Neutrophil (primary cell): ENCODE measurements around the gene DLX2.

Experiments used
- H3K27ac ChIP-seq: fragments of 200-600 bp; sonication (generic); 2 replicates; pipeline ENCODE4 v1.5.1; 2016; ENCODE audit warnings: mild to moderate bottlenecking, moderate library complexity
- H3K27me3 ChIP-seq: fragments of 200-600 bp; sonication (generic); 2 replicates; pipeline ENCODE4 v1.6.0; 2016; ENCODE audit warnings: mild to moderate bottlenecking
- H3K36me3 ChIP-seq: fragments of 200-600 bp; sonication (generic); 2 replicates; pipeline ENCODE4 v1.5.1; 2017
- H3K4me1 ChIP-seq, 2 experiments: fragments of 200-600 bp in 1 of 2; sonication (generic) in 1 of 2; 1 replicate in 1 of 2; 2 replicates in 1 of 2; pipeline versions ENCODE4 v1.5.1 to v1.6.1; 2013 to 2016; ENCODE audit warnings: low read depth in 1 of 2, low read length in 1 of 2, mild to moderate bottlenecking in 1 of 2, moderate library complexity in 1 of 2; ENCODE audit not compliant: control insufficient read depth in 1 of 2, insufficient read depth in 1 of 2
- H3K4me3 ChIP-seq, 2 experiments: fragments of 200-600 bp in 1 of 2; sonication (generic) in 1 of 2; 1 replicate in 1 of 2; 2 replicates in 1 of 2; pipeline ENCODE4 v1.5.1; 2013 to 2016; ENCODE audit warnings: low read depth in 1 of 2, low read length in 1 of 2, mild to moderate bottlenecking in 1 of 2, moderate library complexity in 1 of 2
- H3K9me3 ChIP-seq: fragments of 200-600 bp; sonication (generic); 2 replicates; pipeline ENCODE4 v1.5.1; 2016
- CTCF ChIP-seq: fragments of 200-600 bp; sonication (generic); IDR thresholded peaks from 2 replicates; pipeline ENCODE4 v1.5.1; 2016; ENCODE audit warnings: antibody characterized with exemption

DLX2 gene

GRCh38 chr2:172053486-172053885 lies 49.2 kb downstream of the DLX2 start:
- no peaks in the 10 kb centered on the region for H3K27me3 ChIP-seq
- no peaks in the 10 kb centered on the region for H3K4me1 ChIP-seq
- TF ChIP-seq CTCF = no peak
- no peaks in the 10 kb centered on the region for H3K36me3 ChIP-seq
- no peaks in the 10 kb centered on the region for H3K9me3 ChIP-seq
- no peak overlapping the region for H3K27ac ChIP-seq
- no peak overlapping the region for H3K4me3 ChIP-seq

GRCh38 chr2:172052000-172052983 lies 50.4 kb downstream of the DLX2 start:
- no peaks in the 10 kb centered on the region for H3K4me1 ChIP-seq
- H3K36me3 ChIP-seq = no peaks in the 10 kb centered on the region
- no peaks in the 10 kb centered on the region for H3K9me3 ChIP-seq
- TF ChIP-seq CTCF = no peak
- no peak overlapping the region for H3K27ac ChIP-seq
- no peaks in the 10 kb centered on the region for H3K27me3 ChIP-seq
- no peak overlapping the region for H3K4me3 ChIP-seq

GRCh38 chr2:172050479-172051125 lies 52.1 kb downstream of the DLX2 start:
- Histone ChIP-seq H3K9me3 (no peaks in the 10 kb centered on the region), H3K27me3 (no peaks in the 10 kb centered on the region), H3K4me3 (no peak overlapping the region), H3K36me3 (no peaks in the 10 kb centered on the region), H3K4me1 (no peaks in the 10 kb centered on the region), H3K27ac (no peak overlapping the region)
- no peak for TF ChIP-seq CTCF

- no peak overlapping the region for H3K4me3 ChIP-seq
- no peaks in the 10 kb centered on the region for H3K9me3 ChIP-seq
- H3K27me3 ChIP-seq = no peaks in the 10 kb centered on the region
- no peak overlapping the region for H3K27ac ChIP-seq
- no peaks in the 10 kb centered on the region for H3K36me3 ChIP-seq
- TF ChIP-seq CTCF = no peak
- H3K4me1 ChIP-seq = no peaks in the 10 kb centered on the region
Observed at GRCh38 chr2:172049567-172050120, 53.1 kb downstream of the DLX2 start.
